K562 (cell line): ENCODE data around the gene TMEM217. TPM values are rescaled to one million over a fixed set of nuclear protein-coding genes. Genes with fewer than 3 reads are reported as not detected.

Experiments used
- ATAC-seq: fragments of 200-7000 bp; cut with Tn5 transposase; 3 replicates; pipeline ENCODE4 v1.9.1; 2020; ENCODE audit warnings: moderate library complexity
- BruUV-seq: library from RNA; stranded (reverse); fragments of 400-500 nt; replicated peaks from 2 replicates; lab custom pipeline; 2021; lab: Mats Ljungman, UMichigan
- CTCF ChIA-PET: fragments of 300-600 bp; formaldehyde crosslinking; extraction: SDS; loops from one replicate; lab custom pipeline; 2021; ENCODE audit warnings: low intra/inter-chr PET ratio; lab: Yijun Ruan, JAX
- POLR2A ChIA-PET: fragments of 300-600, 350-650 bp; sonication (Branson Sonifier 250); formaldehyde crosslinking; extraction: SDS; loops from one replicate; lab custom pipeline; 2021; ENCODE audit warnings: antibody characterized with exemption, inconsistent platforms; lab: Yijun Ruan, JAX
- DNase-seq, 4 experiments: peaks; one replicate each; pipeline versions ENCODE4 v3.0.0 to v3.0.0-alpha.2; 2011 to 2018; ENCODE audit warnings: low spot score in 3 of 4, mixed read lengths in 3 of 4; ENCODE audit errors: extremely low read depth in 1 of 4
- FAIRE-seq: peaks from 2 replicates; lab custom pipeline; 2011; peaks lifted over from hg19 to GRCh38; lab: Jason Lieb, UNC
- H2AFZ ChIP-seq: 2 replicates; pipeline ENCODE4 v1.6.0; 2011; ENCODE audit warnings: low read depth, low read length, control low read depth, inconsistent platforms
- H3K27ac ChIP-seq: fragments of 200-600 bp; 3 replicates; pipeline ENCODE4 v1.8.0; 2011; ENCODE audit warnings: low read depth, mild to moderate bottlenecking, control low read depth, inconsistent platforms, low read length, moderate library complexity, mixed read lengths; ENCODE audit errors: extremely low read depth
- H3K27me3 ChIP-seq, 2 experiments: fragments of 300-600 bp in 1 of 2; 2 replicates in 1 of 2; 3 replicates in 1 of 2; pipeline versions ENCODE4 v1.6.0 to v1.8.0; 2011; ENCODE audit warnings: inconsistent platforms in 2 of 2, low read length in 2 of 2, mild to moderate bottlenecking in 1 of 2, mixed read lengths in 1 of 2, moderate library complexity in 1 of 2; ENCODE audit not compliant: control insufficient read depth in 2 of 2, insufficient read depth in 2 of 2
- H3K36me3 ChIP-seq: fragments of 300-600 bp; 3 replicates; pipeline ENCODE4 v1.8.0; 2011; ENCODE audit warnings: mild to moderate bottlenecking, low read length, inconsistent platforms; ENCODE audit not compliant: control insufficient read depth, insufficient read depth
- H3K4me1 ChIP-seq, 2 experiments: fragments of 200-600 bp in 1 of 2; replicated peaks in 1 of 2; 2 replicates in 1 of 2; 3 replicates in 1 of 2; pipeline versions ENCODE4 v1.5.1 to v1.8.0; 2011; ENCODE audit warnings: inconsistent platforms in 2 of 2, low read length in 2 of 2, mild to moderate bottlenecking in 1 of 2, mixed read lengths in 1 of 2, moderate library complexity in 1 of 2; ENCODE audit not compliant: control insufficient read depth in 2 of 2, insufficient read depth in 2 of 2
- H3K4me2 ChIP-seq: 2 replicates; pipeline ENCODE4 v1.6.1; 2011; ENCODE audit warnings: low read length, control low read depth, inconsistent platforms, mixed read lengths; ENCODE audit not compliant: insufficient read depth
- H3K4me3 ChIP-seq: fragments of 200-600 bp; sonication (generic), shearing (Covaris generic); 2 replicates; pipeline ENCODE4 v1.5.1; 2016; ENCODE audit warnings: control low read depth, inconsistent platforms
- H3K79me2 ChIP-seq: fragments of 200-600 bp; 3 replicates; pipeline ENCODE4 v1.8.0; 2011; ENCODE audit warnings: low read length, inconsistent platforms; ENCODE audit not compliant: control insufficient read depth, insufficient read depth
- H3K9ac ChIP-seq, 2 experiments: 2 replicates each; pipeline versions ENCODE4 v1.6.0 to v1.6.1; 2011; ENCODE audit warnings: low read depth in 2 of 2, low read length in 2 of 2, control low read depth in 1 of 2, inconsistent platforms in 1 of 2, mild to moderate bottlenecking in 1 of 2, mixed read lengths in 1 of 2; ENCODE audit not compliant: insufficient read depth in 1 of 2
- H3K9me1 ChIP-seq: one replicate; pipeline ENCODE4 v1.6.0; 2011; ENCODE audit warnings: inconsistent platforms, mild to moderate bottlenecking, low read length, moderate library complexity; ENCODE audit not compliant: control insufficient read depth, insufficient read depth
- H3K9me3 ChIP-seq: replicated peaks from 2 replicates; pipeline ENCODE4 v1.5.1; 2011; ENCODE audit warnings: low read depth, low read length, inconsistent platforms; ENCODE audit not compliant: control insufficient read depth, insufficient read depth
- H4K20me1 ChIP-seq: replicated peaks from 2 replicates; pipeline ENCODE4 v1.6.1; 2011; ENCODE audit warnings: low read length, inconsistent platforms, mixed read lengths; ENCODE audit not compliant: control insufficient read depth, insufficient read depth
- CC2D1A ChIP-seq: fragments of 450-650 bp; IDR thresholded peaks from 2 replicates; pipeline ENCODE4 v1.6.1; 2017; ENCODE audit warnings: mild to moderate bottlenecking
- CSDE1 ChIP-seq, 2 experiments: fragments of 450-650 bp; IDR thresholded peaks; 2 replicates each; pipeline ENCODE4 v1.6.1; 2016; ENCODE audit warnings: mild to moderate bottlenecking in 1 of 2
- LARP7 ChIP-seq: fragments of 450-650 bp; IDR thresholded peaks from 2 replicates; pipeline ENCODE4 v1.6.1; 2016
- MTA1 ChIP-seq: fragments of 450-650 bp; IDR thresholded peaks from 2 replicates; pipeline ENCODE4 v1.6.1; 2017; ENCODE audit warnings: borderline replicate concordance
- NFRKB ChIP-seq: fragments of 450-650 bp; IDR thresholded peaks from 2 replicates; pipeline ENCODE4 v1.6.1; 2016; ENCODE audit warnings: low read depth
- NUFIP1 ChIP-seq: fragments of 450-650 bp; IDR thresholded peaks from 2 replicates; pipeline ENCODE4 v1.6.1; 2018; ENCODE audit not compliant: partially characterized antibody
- PHF20 ChIP-seq: fragments of 450-650 bp; IDR thresholded peaks from 2 replicates; pipeline ENCODE4 v1.6.1; 2018; ENCODE audit not compliant: partially characterized antibody
- PRDM10 ChIP-seq: fragments of 450-650 bp; IDR thresholded peaks from 2 replicates; pipeline ENCODE4 v1.6.1; 2018; ENCODE audit not compliant: partially characterized antibody
- ZFPM2 ChIP-seq: fragments of 250-450 bp; sonication (Bioruptor Pico); IDR thresholded peaks from 2 replicates; pipeline ENCODE4 v1.5.1; 2022; ENCODE audit warnings: mild to moderate bottlenecking
- ZFX ChIP-seq: sonication (generic); formaldehyde crosslinking; IDR thresholded peaks from 2 replicates; pipeline ENCODE4 v1.8.0; 2022; ENCODE audit warnings: mild to moderate bottlenecking, missing genetic modification reagents, moderate library complexity
- ZNF699 ChIP-seq: fragments of 250-450 bp; sonication (Bioruptor Pico); IDR thresholded peaks from 2 replicates; pipeline ENCODE4 v1.8.0; 2021; ENCODE audit warnings: mild to moderate bottlenecking, moderate library complexity; ENCODE audit not compliant: insufficient replicate concordance
- ZNF766 ChIP-seq: fragments of 200-800 bp; sonication (Bioruptor generic); conservative IDR thresholded peaks from 2 replicates; pipeline ENCODE4 v1.6.1; 2016; ENCODE audit warnings: missing genetic modification characterization, missing compliant biosample characterization
- WGBS: fragments of 100-300 bp; shearing (Covaris generic); methylation state at CpG from one replicate; pipeline ENCODE4 v1.1.6; 2016; ENCODE audit warnings: low coverage, mixed read lengths; ENCODE audit not compliant: insufficient coverage; ENCODE audit errors: missing lambda C conversion rate; 5-methylcytosine and 5-hydroxymethylcytosine counted together
- in situ Hi-C: fragments of 300-500 bp; cut with MboI; formaldehyde crosslinking; loops from 4 replicates; pipeline ENCODE4 v1.15.0; 2018; ENCODE audit warnings: inconsistent platforms, mixed read lengths
- intact Hi-C: fragments of 100-400 bp; cut with micrococcal nuclease; formaldehyde crosslinking; loops from 2 replicates; pipeline ENCODE4 v1.14.2; 2022
- polyA plus RNA-seq, 8 experiments: library from polyadenylated mRNA; depleted of rRNA in 4 of 8; stranded (reverse) in 5 of 8; unstranded in 3 of 8; fragments of >200 nt; fragmentation: Nextera tagmentation in 2 of 8; fragmentation: Illumina TruSeq in 1 of 8; extraction: Ambion mirVana in 2 of 8; extraction: Trizol in 1 of 8; gene quantifications; 2 replicates each; pipeline versions ENCODE4 v1.2.1 to v1.2.3, GENCODE V29; 2011 to 2014; ENCODE audit warnings: inconsistent platforms in 1 of 8, missing spikeins in 1 of 8
- total RNA-seq, 7 experiments: library from RNA; depleted of rRNA in 6 of 7; stranded (reverse); fragments of >200 nt in 6 of 7; fragmentation: Illumina TruSeq in 2 of 7; extraction: Trizol in 2 of 7; gene quantifications; 2 replicates each; pipeline versions ENCODE4 v1.2.1 to v1.2.3, GENCODE V29; 2011 to 2021; ENCODE audit warnings: low replicate concordance in 1 of 7
- TF ChIP-seq, protein P1 (sequence below): sonication (generic); formaldehyde crosslinking; IDR thresholded peaks from 2 replicates; pipeline ENCODE4 v1.8.1; 2023; ENCODE audit warnings: mild to moderate bottlenecking, missing genetic modification reagents
- TF ChIP-seq, protein P2 (sequence below): sonication (generic); formaldehyde crosslinking; IDR thresholded peaks from 2 replicates; pipeline ENCODE4 v1.8.0; 2023; ENCODE audit warnings: mild to moderate bottlenecking, missing genetic modification reagents

The TMEM217 gene
- total and polyA plus RNA-seq, 9 of the 15 experiments (the other 6 are each of a cell fraction or from before 2014, with no cell fraction given) = 1.3 to 8.0 (median 1.9) TPM

DNA sequence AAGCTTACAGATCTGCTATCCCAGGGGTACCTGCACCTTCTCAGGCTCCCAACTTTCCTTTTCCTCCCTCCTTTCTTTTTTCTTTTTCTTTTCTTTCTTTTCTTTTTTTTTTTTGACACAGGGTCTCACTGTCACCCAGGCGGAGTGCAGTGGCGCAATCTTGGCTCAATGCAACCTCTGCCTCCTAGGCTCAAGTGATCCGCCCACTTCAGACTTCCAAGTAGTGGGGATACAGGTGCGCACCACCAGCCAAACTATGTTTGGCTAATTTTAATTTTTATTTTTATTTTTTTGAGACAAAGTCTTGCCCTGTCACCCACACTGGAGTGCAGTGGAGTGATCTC is 52.0 kb downstream of the TMEM217 start:
- peak overlapping the region; percentile 83 for H3K27ac ChIP-seq
- no peaks in the 10 kb centered on the region; the same call in 2 of the 3 replicates for H3K36me3 ChIP-seq
- POLR2A ChIA-PET = interaction anchor here (0.6 to 7.3 kb wide), 5 partner anchors 12 to 220 kb away, joined by 3 to 67 read pairs (median 6); partner anchors contain the start of gene MTCH1
- no TSS peak for BruUV-seq
- H3K27me3 ChIP-seq = no peaks in the 10 kb centered on the region
- no peak overlapping the region for H3K4me3 ChIP-seq
- H3K9ac ChIP-seq = peak overlapping the region in 1 of 2 experiments; percentile 65; a peak in 3 of 4 replicates
- WGBS = 54% methylated on average over 4 of the region's 4 CpGs
- H3K9me3 ChIP-seq = no peaks in the 10 kb centered on the region
- H3K4me2 ChIP-seq = peak overlapping the region; percentile 59
- peaks cover 70 to 89% of the 10 kb centered on the region in 2 experiments for H3K4me1 ChIP-seq
- intact Hi-C loops (no loop called here), in situ Hi-C loops (loop anchor here (5.0 to 10.0 kb wide), 4 partner anchors 34 to 439 kb away; partner anchors contain the start of gene PIM1)
- FAIRE-seq (no peak), DNase-seq (peak in 1 of 4 experiments; percentile 60), ATAC-seq (peak; percentile 3; the same call in 1 of the 3 replicates)
- H4K20me1 ChIP-seq = no peaks in the 10 kb centered on the region
- H3K79me2 ChIP-seq = peaks cover 7% of the 10 kb centered on the region; the same call in 1 of the 3 replicates
- no peaks in the 10 kb centered on the region for H3K9me1 ChIP-seq
- CTCF ChIA-PET = interaction anchor here (0.6 to 9.0 kb wide), 2 partner anchors 118 to 186 kb away, joined by 3 to 204 read pairs; no protein-coding TSS in a partner anchor
- H2AFZ ChIP-seq = peak overlapping the region; percentile 88
- TF ChIP-seq CSDE1 (IDR thresholded peaks at IDR 0.05) = no peak
- 0 out of 2 replicates have a peak, but pooled peaks have one; percentile 1 for TF ChIP-seq ZFX (CRISPR knock-in tag)
- TF ChIP-seq, protein P1, sequence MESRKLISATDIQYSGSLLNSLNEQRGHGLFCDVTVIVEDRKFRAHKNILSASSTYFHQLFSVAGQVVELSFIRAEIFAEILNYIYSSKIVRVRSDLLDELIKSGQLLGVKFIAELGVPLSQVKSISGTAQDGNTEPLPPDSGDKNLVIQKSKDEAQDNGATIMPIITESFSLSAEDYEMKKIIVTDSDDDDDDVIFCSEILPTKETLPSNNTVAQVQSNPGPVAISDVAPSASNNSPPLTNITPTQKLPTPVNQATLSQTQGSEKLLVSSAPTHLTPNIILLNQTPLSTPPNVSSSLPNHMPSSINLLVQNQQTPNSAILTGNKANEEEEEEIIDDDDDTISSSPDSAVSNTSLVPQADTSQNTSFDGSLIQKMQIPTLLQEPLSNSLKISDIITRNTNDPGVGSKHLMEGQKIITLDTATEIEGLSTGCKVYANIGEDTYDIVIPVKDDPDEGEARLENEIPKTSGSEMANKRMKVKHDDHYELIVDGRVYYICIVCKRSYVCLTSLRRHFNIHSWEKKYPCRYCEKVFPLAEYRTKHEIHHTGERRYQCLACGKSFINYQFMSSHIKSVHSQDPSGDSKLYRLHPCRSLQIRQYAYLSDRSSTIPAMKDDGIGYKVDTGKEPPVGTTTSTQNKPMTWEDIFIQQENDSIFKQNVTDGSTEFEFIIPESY (CRISPR knock-in tag) = peak; percentile 85
- no peak for TF ChIP-seq ZNF699 (CRISPR knock-in tag)
- peak; percentile 45 for TF ChIP-seq NFRKB
- no peak for TF ChIP-seq CC2D1A
- TF ChIP-seq ZFPM2 (CRISPR knock-in tag) = no peak
- peak; percentile 0 for TF ChIP-seq NUFIP1
- TF ChIP-seq, protein P2, sequence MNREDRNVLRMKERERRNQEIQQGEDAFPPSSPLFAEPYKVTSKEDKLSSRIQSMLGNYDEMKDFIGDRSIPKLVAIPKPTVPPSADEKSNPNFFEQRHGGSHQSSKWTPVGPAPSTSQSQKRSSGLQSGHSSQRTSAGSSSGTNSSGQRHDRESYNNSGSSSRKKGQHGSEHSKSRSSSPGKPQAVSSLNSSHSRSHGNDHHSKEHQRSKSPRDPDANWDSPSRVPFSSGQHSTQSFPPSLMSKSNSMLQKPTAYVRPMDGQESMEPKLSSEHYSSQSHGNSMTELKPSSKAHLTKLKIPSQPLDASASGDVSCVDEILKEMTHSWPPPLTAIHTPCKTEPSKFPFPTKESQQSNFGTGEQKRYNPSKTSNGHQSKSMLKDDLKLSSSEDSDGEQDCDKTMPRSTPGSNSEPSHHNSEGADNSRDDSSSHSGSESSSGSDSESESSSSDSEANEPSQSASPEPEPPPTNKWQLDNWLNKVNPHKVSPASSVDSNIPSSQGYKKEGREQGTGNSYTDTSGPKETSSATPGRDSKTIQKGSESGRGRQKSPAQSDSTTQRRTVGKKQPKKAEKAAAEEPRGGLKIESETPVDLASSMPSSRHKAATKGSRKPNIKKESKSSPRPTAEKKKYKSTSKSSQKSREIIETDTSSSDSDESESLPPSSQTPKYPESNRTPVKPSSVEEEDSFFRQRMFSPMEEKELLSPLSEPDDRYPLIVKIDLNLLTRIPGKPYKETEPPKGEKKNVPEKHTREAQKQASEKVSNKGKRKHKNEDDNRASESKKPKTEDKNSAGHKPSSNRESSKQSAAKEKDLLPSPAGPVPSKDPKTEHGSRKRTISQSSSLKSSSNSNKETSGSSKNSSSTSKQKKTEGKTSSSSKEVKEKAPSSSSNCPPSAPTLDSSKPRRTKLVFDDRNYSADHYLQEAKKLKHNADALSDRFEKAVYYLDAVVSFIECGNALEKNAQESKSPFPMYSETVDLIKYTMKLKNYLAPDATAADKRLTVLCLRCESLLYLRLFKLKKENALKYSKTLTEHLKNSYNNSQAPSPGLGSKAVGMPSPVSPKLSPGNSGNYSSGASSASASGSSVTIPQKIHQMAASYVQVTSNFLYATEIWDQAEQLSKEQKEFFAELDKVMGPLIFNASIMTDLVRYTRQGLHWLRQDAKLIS (CRISPR knock-in tag) = no peak
- TF ChIP-seq ZNF766 (CRISPR knock-in tag) = peak; percentile 71
- TF ChIP-seq LARP7 = peak; percentile 52; the same call in 1 of the 2 replicates
- 0 out of 2 replicates have a peak, but pooled peaks have one; percentile 36 for TF ChIP-seq MTA1
- TF ChIP-seq PHF20 = no peak
- TF ChIP-seq PRDM10 = peak; percentile 25
